DMS153 treated with DMSO at 0.1 percent for 48 hours (cell line): ENCODE measurements around the gene SGCA.

Source experiments
- DNase-seq: peaks from one replicate; lab custom pipeline; 2025; ENCODE audit not compliant: unreplicated experiment; lab: John Stamatoyannopoulos, UW

SGCA gene

GRCh38 chr17:50207315-50207714 is 41.5 kb downstream of the SGCA start:
- DNase-seq: no peak

- no peak for DNase-seq
Measured at GRCh38 chr17:50207792-50208567, 42.2 kb downstream of the SGCA start.

GRCh38 chr17:50208611-50209061 is 42.8 kb downstream of the SGCA start:
- DNase-seq: no peak

- DNase-seq: no peak
Measured at GRCh38 chr17:50209133-50209471, 43.3 kb downstream of the SGCA start.

GRCh38 chr17:50209472-50210239 is 43.9 kb downstream of the SGCA start:
- no peak for DNase-seq

- no peak for DNase-seq
Measured at GRCh38 chr17:50210240-50211225, 44.7 kb downstream of the SGCA start.

- no peak for DNase-seq
Measured at GRCh38 chr17:50211249-50212120, 45.7 kb downstream of the SGCA start.

- no peak for DNase-seq
Measured at GRCh38 chr17:50212121-50212843, 46.5 kb downstream of the SGCA start.

- DNase-seq: no peak
Measured at GRCh38 chr17:50213026-50214022, 47.5 kb downstream of the SGCA start.

GRCh38 chr17:50214976-50215760 is 49.4 kb downstream of the SGCA start:
- DNase-seq: no peak

GRCh38 chr17:50217591-50217990 is 51.8 kb downstream of the SGCA start:
- DNase-seq: no peak

GRCh38 chr17:50218071-50218759 is 52.4 kb downstream of the SGCA start:
- DNase-seq: no peak

GRCh38 chr17:50218771-50219315 is 53.0 kb downstream of the SGCA start:
- DNase-seq: no peak

- no peak for DNase-seq
Measured at GRCh38 chr17:50219342-50219741, 53.5 kb downstream of the SGCA start.

- no peak for DNase-seq
Measured at GRCh38 chr17:50219939-50220465, 54.2 kb downstream of the SGCA start.

GRCh38 chr17:50220811-50221210 is 55.0 kb downstream of the SGCA start:
- no peak for DNase-seq
